GM21528 (cell line): ENCODE results near the gene TRMT2A.
"Not testable (repeated sequence)": the region's sequence is repeated elsewhere in the genome, so short reads cannot be mapped to it uniquely, and the experiment has no call there.

Source experiments
- ATAC-seq: cut with Tn5 transposase; IDR thresholded peaks from one replicate; pipeline ENCODE4 v1.9.1; 2021; ENCODE audit warnings: mild to moderate bottlenecking, moderate library complexity; ENCODE audit not compliant: unreplicated experiment, low FRiP score

The TRMT2A gene

GRCh38 chr22:20089226-20089976 is 27.6 kb downstream of the TRMT2A start:
- no peak for ATAC-seq

GRCh38 chr22:20088263-20088648 is 28.8 kb downstream of the TRMT2A start:
- ATAC-seq, result no peak

- ATAC-seq, result no peak
Measured at GRCh38 chr22:20087319-20088262, 29.4 kb downstream of the TRMT2A start.

GRCh38 chr22:20086763-20087162 is 30.3 kb downstream of the TRMT2A start:
- ATAC-seq, result no peak

GRCh38 chr22:20086101-20086599 is 30.9 kb downstream of the TRMT2A start:
- no peak for ATAC-seq

GRCh38 chr22:20085651-20086050 is 31.4 kb downstream of the TRMT2A start:
- no peak for ATAC-seq

- ATAC-seq, result no peak
Measured at GRCh38 chr22:20084547-20085413, 32.2 kb downstream of the TRMT2A start.

- ATAC-seq, result no peak
Measured at GRCh38 chr22:20083891-20084546, 33.0 kb downstream of the TRMT2A start.

GRCh38 chr22:20083157-20083890 is 33.7 kb downstream of the TRMT2A start:
- no peak for ATAC-seq

GRCh38 chr22:20080776-20081654 is 36.0 kb downstream of the TRMT2A start:
- ATAC-seq, result no peak

- ATAC-seq, result peak; percentile 49
Measured at GRCh38 chr22:20080445-20080775, 36.6 kb downstream of the TRMT2A start.

GRCh38 chr22:20079745-20080444 is 37.1 kb downstream of the TRMT2A start, which contains the start of gene DGCR8:
Gene DGCR8, plus strand, starts transcription at chr22:20080241. Its CDS starts 5,723 bp downstream, at chr22:20085964.
- peak; percentile 75 for ATAC-seq

GRCh38 chr22:20076627-20077172 is 40.3 kb downstream of the TRMT2A start:
- no peak for ATAC-seq

- ATAC-seq, result no peak
Measured at GRCh38 chr22:20071524-20071972, 45.5 kb downstream of the TRMT2A start.

- no peak for ATAC-seq
Measured at GRCh38 chr22:20069331-20070042, 47.5 kb downstream of the TRMT2A start.

GRCh38 chr22:20068640-20069039 is 48.4 kb downstream of the TRMT2A start:
- ATAC-seq, result no peak

- ATAC-seq, result not testable (repeated sequence)
Measured at GRCh38 chr22:20067384-20067682, 49.7 kb downstream of the TRMT2A start.
